ENCODE data around the gene GRID2.

DNA sequence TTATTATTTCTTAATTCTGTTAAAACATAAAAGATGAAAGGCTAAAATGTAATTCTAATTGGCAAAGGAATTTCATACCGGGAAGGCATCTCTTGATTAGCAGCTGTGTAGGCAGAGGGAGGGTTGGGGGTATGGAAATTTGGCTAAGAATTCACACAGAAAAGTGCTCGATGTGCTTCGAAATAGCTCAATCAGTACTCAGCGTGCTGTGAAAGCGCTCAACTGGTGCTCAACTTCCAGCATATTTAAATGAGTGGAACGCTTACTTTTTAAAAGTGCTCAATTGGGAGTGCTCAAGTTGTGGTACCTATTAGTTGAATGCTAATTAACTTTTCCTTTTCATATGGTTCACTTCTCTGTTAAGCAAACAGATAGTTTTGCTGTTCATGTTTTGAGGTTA lies 828.9 kb downstream of the GRID2 start:
- no peak for TF ChIP-seq ZBTB33 (IDR thresholded peaks at IDR 0.05)
- TF ChIP-seq EGR1 (IDR thresholded peaks at IDR 0.05; ENCODE audit: low read depth in 2 of 2), result no peak
- no peak for TF ChIP-seq TAF1 (conservative IDR thresholded peaks at IDR 0.05)
- TF ChIP-seq CTCF (IDR thresholded peaks at IDR 0.05; ENCODE audit: low read depth, low read length, missing input control), result no peak
- no peak for TF ChIP-seq REST (IDR thresholded peaks at IDR 0.05)
- TF ChIP-seq ATF3 (IDR thresholded peaks at IDR 0.05), result no peak
- no peak for TF ChIP-seq RAD21 (IDR thresholded peaks at IDR 0.05)
- TF ChIP-seq JUND (IDR thresholded peaks at IDR 0.05), result no peak
- no peak for TF ChIP-seq RXRA (IDR thresholded peaks at IDR 0.05)
- TF ChIP-seq YY1 (IDR thresholded peaks at IDR 0.05), result no peak
- TF ChIP-seq, protein P1, sequence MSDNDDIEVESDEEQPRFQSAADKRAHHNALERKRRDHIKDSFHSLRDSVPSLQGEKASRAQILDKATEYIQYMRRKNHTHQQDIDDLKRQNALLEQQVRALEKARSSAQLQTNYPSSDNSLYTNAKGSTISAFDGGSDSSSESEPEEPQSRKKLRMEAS (IDR thresholded peaks at IDR 0.05), result no peak
- TF ChIP-seq GABPA (IDR thresholded peaks at IDR 0.05 in 1 of 2, conservative IDR thresholded peaks at IDR 0.05 in 1 of 2), result no peak

Data from liver (tissue), 3 donors.